Measurements from ENCODE around the gene RPL12.

- TF ChIP-seq EZH2 (IDR thresholded peaks at IDR 0.05; ENCODE audit: borderline replicate concordance, low read depth, low read length, severe bottlenecking) (no peak), CTCF (IDR thresholded peaks at IDR 0.05; ENCODE audit: borderline replicate concordance, extremely low read depth, low read length, poor library complexity, severe bottlenecking) (no peak)
Measured at GRCh38 chr9:127451608-127451857, 327 bp upstream of the RPL12 start.
